ENCODE data around the gene CTBP2.
"Not testable (repeated sequence)": the region's sequence is repeated elsewhere in the genome, so short reads cannot be mapped to it uniquely, and the experiment has no call there.

The CTBP2 gene

DNA sequence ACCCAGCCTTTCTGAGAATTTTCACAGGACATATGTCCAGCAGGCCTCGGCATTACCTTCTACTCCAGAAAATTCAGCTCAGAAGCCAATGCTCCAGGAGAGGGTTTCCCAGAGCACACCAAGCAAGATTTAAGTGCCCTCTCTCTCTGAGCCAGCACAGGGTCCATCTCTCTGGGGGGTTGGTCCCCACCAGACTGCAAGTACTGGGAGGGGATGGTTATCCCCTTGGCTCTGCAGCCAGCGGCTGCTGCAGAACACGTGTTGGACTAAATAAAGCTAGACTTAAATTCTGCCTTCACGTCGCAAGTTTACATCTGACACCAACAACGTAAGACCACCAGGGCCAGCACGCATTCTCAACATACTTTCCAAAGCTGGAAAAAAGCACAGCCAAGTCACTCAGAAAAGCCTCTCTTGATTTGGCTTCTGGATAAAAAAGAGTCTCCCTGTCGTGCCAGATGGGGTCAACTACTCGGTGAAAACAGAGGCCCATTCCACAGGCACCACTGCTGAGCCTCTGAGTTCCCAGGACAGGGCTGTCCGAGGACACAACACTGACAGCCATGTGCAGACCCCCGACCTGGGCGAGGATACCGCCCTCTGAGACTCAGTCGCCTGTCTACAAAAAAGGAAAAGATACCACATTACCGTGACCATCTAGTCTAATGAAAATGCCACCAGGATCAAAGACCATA lies 77.3 kb downstream of the CTBP2 start:
- no peak for DNase-seq

DNA sequence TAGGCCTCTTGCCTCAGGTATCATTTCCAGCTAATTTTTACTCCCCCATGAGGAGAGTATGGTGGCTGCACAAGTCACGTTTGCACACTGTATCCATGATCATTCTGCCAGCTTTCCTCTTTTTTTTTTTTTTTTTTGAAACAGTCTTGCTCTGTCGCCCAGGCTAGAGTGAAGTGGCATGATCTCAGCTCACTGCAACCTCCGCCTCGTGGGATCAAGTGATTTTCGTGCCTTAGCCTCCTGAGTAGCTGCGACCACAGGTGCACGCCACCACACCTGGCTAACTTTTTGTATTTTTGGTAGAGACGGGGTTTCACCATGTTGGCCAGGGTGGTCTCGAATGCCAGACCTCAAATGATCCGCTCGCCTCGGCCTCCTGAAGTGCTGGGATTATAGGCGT lies 77.9 kb downstream of the CTBP2 start:
- not testable (repeated sequence) for DNase-seq

DNA sequence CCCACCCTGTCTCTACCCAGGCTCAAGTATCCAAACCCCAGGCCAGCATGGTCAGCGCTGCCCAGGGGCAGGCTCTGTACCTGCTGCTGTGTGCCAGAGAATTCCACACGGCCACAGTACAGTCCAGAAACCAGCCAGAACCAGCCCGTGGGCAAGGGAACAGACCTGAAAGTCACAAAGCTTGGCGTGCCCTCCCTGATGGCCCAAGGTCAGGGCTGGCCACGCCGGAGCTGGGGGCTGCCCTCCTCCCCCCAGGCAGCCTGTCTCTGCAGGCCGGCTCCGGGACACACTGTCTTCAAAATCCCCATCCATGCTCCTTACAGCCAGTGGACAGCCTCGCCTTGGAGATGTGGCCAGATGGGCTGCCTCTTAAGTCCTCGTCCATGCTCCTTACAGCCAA lies 78.4 kb downstream of the CTBP2 start:
- DNase-seq: no peak

DNA sequence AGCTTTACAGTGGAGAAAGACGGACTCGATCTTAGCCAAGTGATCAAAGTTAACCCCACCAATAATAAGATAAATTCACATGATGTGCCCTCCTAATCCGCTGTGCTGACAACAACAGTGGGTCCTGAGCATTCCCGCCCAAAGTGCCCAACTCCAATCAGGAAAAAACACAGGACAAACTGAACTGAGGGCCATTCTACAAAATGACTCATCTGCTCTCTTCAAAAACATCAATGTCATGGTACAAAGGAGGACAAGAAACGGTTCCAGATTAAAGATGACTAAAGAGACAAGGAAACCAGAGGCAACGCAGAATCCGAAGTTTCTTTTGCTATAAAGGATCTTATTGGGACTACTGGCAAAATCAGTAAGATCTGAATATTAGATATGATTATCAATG lies 79.4 kb downstream of the CTBP2 start:
- no peak for DNase-seq

- no peak for DNase-seq
These were observed 80.1 kb downstream of the CTBP2 start for GRCh38 chr10:125080296-125080695.

DNA sequence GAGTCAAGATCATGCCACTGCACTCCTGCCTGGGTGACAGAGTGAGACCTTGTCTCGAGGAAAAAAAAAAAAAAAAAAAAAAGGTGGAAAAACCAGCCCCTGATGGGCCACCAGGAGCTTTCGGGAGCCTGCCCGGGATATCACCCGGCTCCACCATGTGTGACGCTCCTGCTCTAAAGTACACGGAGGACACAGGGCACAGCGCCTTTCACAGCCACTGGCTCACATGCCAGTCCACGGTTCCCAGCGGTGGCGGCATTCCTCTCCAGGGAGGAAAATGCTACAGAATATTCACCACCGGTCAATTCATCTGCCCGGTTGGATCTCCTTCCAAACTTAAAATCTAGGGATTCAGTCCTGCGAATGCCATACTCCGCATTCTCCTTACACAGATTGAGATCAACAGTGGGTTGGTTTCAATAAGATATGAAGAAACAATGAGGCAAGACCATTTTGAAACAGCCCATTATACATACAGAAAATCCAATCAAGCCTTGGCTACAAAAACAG lies 81.2 kb downstream of the CTBP2 start:
- DNase-seq: no peak

DNA sequence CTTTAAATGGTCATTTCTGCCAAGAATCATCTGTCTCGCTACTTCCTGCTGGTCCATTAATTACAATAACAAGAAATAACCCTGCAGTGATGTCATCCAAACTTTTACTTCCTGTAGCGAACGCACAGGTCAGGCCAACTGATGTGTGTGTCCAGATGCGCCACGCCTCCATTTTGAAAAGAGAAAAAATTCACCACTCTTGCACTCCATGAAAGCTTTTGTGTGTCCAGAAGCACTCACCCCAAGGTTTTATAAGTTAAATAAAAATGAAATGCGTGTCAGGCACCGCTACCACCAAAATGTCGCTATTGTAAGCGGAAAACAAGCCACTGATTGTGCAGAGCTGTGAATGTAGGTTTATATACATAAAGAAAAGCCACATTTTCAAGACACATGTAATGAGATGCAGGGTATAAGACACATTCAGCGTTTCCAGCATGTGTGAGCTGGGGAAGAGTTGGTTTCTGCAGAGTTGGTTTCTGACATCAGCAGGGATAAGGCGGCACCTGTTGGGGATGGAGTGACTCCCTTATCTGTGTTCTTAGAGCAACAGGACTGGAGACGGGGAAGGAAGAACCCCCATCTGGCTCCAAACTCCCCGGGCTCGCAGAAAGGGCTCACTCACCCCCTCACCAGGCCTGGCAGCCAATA lies 83.3 kb downstream of the CTBP2 start:
- DNase-seq: no peak

DNA sequence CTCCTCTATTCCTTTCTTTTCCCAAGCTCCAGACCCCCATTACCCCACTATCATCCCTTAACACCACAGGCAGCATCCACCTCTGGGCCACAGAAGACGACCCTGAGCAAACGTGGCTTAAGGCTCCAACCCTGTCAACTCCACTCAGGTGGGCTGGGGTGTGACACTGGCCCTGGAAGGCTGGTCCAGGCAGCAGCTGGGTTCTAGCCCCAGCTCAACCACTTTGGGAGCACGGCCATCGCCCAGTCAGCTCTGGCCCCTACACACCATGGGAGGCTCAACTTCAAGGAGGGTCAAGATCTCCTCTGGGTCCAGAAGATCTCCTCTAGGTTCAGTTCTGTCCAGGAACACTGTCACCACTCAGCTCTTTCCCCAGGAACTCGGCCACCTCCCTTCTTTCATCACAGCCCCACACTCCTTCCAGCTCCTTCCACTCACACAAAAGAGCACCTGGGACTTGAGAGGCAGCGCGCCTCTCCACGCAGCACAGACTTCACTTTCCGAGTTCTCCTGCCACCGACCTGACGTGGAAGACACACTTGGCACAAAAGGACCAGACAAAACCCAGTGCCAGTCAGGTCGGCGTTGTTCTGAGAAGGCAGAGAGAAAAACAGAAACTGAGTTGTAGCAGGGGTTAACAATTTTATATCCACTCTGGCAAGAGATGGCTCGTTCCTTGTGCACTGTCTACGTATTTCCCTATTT lies 84.1 kb downstream of the CTBP2 start:
- no peak for DNase-seq

DNA sequence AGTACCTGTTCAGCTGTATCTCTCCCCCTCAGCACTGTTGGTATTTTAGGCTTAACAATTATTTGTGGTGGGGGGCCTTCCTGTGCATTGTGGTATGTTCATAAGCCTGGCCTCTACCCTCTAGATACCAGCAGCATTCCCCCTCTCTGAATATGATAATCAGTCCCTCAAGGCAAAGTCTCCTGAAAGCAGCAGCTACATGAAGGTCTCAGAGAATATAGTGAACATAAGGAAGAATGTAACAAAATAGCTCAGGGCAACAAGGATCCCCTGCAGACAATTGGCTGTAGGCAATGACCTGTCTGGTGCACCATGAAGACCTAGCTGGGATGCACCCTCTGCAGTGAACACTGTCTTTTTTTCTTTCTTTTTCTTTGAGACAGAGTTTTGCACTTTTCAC lies 86.4 kb downstream of the CTBP2 start:
- no peak for DNase-seq

DNA sequence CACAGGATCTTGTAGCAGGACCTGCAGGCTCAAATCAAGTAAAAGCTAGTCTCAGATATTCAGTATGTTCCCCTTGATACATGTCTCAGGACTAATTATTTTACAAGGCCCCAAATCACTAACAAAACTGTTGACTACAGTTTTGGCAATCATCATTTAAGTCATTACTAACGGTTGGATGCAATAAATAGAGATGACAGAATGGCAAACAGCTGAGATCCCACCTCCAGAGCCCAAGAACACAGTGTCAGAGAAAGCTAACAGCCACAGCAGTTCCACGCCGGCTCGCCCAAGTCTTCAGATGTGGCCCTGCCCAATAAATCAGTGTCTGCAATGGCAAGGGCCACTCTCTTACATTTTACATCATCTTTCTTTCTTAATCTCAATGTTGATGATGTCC lies 87.6 kb downstream of the CTBP2 start:
- no peak for DNase-seq

GRCh38 chr10:125071008-125071407 lies 89.4 kb downstream of the CTBP2 start:
- DNase-seq: no peak

- DNase-seq: no peak
These were observed 92.0 kb downstream of the CTBP2 start for GRCh38 chr10:125068406-125068805.

DNA sequence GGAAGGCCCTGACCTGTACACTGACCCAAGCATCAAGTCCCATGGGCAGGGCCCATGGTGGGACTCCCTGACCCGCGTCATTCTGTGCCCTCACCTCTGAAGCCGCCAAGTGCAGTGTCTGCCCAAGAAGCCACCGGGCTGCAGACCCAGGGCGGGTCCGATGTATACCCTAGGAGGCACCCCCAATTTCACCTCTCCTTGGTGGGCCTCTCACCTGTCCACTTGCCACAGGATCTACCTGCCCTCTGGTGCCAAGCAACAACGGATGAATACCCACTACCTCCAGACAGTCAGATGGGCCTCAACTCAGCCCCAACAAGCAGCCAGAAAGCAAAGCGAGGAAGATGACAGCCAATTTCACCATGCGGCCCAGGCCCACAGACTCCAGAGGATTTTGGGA lies 92.6 kb downstream of the CTBP2 start:
- no peak for DNase-seq

DNA sequence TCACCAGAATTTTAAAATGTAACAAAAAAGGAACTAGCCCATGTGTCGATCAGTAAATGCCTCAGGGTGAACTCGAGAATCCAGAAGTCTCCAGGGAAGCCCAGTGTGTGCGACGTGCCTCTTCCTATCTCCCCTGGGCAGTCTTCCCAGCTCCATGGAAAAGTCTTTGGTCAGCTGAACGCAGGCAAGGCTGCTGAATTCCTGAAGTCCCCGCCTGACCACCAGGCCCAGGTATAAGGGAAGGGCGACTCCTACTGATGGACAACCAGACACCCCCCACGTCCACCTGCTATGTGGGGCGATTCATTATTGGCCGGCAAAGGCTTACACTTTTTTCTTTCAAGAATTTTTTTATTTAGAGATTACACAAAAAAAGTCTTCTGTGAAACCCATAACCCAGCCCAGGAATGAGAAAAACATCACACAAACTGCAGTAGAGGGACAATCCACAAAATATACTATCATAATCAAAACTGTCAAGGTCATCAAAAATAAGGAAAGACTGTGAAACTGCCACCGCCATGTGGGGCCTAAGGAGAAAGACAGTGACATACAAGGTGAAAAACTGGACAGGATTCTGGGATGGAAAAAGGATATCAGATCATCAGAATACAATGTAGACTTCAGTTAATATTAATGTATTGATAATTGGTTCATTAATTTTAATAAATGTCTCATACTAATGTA lies 93.5 kb downstream of the CTBP2 start:
- DNase-seq: no peak

- peak in 1 of 2 donors; percentile 10 for DNase-seq
These were observed 95.5 kb downstream of the CTBP2 start for GRCh38 chr10:125064681-125065492.

- DNase-seq: no peak
These were observed 97.0 kb downstream of the CTBP2 start for GRCh38 chr10:125063256-125063925.

DNA sequence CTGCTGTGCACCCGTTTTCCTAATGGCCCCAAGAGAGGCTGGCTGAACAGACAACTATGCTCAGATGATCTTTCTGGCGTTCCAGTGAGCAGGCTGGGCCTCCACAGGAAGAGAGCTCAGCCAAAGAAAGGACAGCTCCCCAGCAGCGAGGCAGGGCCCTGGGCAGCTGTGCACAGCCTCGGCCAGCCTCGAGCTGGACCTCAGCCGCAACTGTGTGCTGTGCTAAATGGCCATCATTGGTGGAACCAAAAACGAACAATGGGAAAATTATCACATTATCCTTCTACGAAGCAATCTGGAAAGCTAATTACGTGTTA lies 97.5 kb downstream of the CTBP2 start:
- DNase-seq: no peak

GRCh38 chr10:125062227-125062913 lies 98.0 kb downstream of the CTBP2 start:
- DNase-seq: no peak

GRCh38 chr10:125061557-125062226 lies 98.7 kb downstream of the CTBP2 start:
- DNase-seq: peak in 1 of 2 donors; percentile 32

DNA sequence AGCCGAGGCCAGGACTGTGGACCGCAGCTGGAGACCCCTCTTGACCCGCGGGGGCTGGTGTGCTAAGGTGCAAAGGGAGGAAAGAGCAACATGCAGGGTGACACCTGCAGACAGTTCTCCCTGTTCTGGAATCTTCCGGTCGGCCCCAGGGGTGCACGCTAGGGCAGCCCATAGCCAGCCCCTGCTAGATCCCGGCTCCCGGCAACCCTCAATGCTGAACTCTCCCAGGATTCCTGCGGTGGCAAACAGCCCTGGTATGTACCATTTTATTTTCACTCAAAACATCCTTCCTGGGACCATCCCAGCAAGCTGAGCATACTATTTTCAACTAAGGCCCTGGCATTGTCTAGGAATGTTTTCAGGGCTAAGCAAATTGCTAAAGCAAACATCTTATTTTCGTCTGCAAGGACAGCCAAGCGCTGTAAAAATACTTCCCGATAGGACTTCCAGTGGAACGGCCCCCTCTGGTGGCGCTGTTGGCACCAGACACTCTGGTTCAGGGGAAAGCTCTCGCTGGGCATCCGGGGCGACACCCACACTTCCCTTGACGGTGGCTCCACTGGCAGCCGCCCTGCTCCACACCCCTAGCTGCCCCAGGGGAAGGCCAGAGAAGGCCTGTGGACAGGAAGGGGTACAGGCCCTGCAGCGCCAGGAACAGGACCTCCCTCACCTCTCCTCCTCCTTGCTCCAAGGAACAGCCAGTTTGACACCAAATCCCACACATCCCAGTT lies 99.4 kb downstream of the CTBP2 start:
- peak; percentile 28 to 51 for DNase-seq
